C4-2B (cell line): ENCODE measurements around the gene ADCY1.

Experiments used
- CTCF ChIP-seq: fragments of 450-650 bp; conservative IDR thresholded peaks from 2 replicates; pipeline ENCODE4 v1.5.1; 2017; ENCODE audit warnings: mild to moderate bottlenecking
- ZFX ChIP-seq: fragments of 450-650 bp; IDR thresholded peaks from 2 replicates; pipeline ENCODE4 v1.6.1; 2017

GRCh38 chr7:45690762-45691150 is 116.6 kb downstream of the ADCY1 start:
- no peak for TF ChIP-seq CTCF
- no peak for TF ChIP-seq ZFX
